ENCODE measurements around the gene PKNOX2. TPM values are rescaled to one million over a fixed set of nuclear protein-coding genes. Genes with fewer than 3 reads are reported as not detected.

The PKNOX2 gene
- total and polyA plus RNA-seq, 10 of the 15 experiments (the other 5 are each of a cell fraction or from before 2014, with no cell fraction given), result not detected

DNA sequence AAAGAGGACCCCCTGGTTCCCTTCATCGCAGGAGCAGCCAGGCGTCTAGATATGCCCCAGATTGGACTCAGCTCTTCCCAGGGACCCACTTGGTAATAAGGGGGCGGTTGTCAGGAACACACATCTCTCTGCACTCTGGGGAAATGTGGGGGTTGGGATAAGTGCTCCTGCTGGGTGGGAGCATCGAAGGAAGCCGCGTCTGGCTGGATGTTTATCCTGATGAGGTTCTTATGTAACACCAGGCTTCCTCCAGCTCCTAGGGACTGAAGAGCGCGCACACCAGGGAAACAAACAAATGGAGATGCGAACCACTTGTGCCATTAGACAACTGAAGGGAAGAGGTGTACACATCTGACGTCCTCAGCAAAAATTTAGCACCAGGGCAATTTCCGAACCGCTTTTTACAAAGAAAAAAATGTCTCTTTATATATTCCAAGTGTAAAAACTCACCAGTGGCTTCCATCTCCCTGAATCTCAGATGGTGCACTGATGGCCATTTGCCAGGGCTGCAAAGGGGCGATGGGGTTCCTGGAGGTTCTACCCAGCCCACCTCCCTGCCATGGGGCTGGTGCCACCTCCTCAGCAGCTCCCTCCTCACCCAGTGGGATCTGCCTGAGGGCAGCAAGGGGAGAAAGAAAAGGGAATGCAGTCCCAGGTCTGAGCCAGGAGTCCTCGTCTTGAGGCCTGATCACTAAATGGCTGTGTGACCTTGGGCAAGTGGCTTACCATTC lies 89.4 kb downstream of the PKNOX2 start:
- 43% methylated on average over 14 of the region's 14 CpGs for WGBS (ENCODE audit: insufficient coverage, insufficient replicate concordance, low lambda C conversion rate, missing lambda C conversion rate)
- Histone ChIP-seq H3K4me2 (ENCODE audit: control insufficient read depth, insufficient read depth) (no peak overlapping the region), H3K4me3 (no peak overlapping the region), H3K4me1 (ENCODE audit: control insufficient read depth, insufficient read depth, low read length) (no peaks in the 10 kb centered on the region), H3K27me3 (replicated peaks in 1 of 2; ENCODE audit: control insufficient read depth in 2 of 2, insufficient read depth in 2 of 2, low read length in 1 of 2) (peaks cover 0 to 1% of the 10 kb centered on the region in 2 experiments; a peak in 1 of 4 replicates), H3K9me3 (replicated peaks; ENCODE audit: control insufficient read depth, insufficient read depth, low read length) (no peaks in the 10 kb centered on the region), H3K27ac (ENCODE audit: control insufficient read depth, insufficient read depth) (no peak overlapping the region), H3K36me3 (ENCODE audit: control insufficient read depth in 2 of 2, insufficient read depth in 2 of 2, low read length in 1 of 2) (no peaks in the 10 kb centered on the region), H4K20me1 (ENCODE audit: control insufficient read depth, insufficient read depth) (no peaks in the 10 kb centered on the region), H3K9ac (ENCODE audit: control insufficient read depth, insufficient read depth, low read length) (no peak overlapping the region), H2AFZ (ENCODE audit: control insufficient read depth, low read depth, low read length) (no peak overlapping the region), H3K79me2 (ENCODE audit: control insufficient read depth, insufficient read depth, low read length) (no peaks in the 10 kb centered on the region)
- in situ Hi-C loops (cut with MboI) (no loop called here), intact Hi-C loops (cut with micrococcal nuclease; ENCODE audit: unreplicated experiment) (no loop called here)
- ChIA-PET CTCF (no interaction called here), SMC1A (ENCODE audit: uncharacterized antibody, unreplicated experiment) (no interaction called here), RAD21 (ENCODE audit: unreplicated experiment) (no interaction called here), POLR2A (no interaction called here)
- ATAC-seq (no peak), DNase-seq (ENCODE audit: low read depth, low spot score) (no peak), FAIRE-seq (no peak)
- no peak for TF ChIP-seq BCL3 (IDR thresholded peaks at IDR 0.05; ENCODE audit: borderline replicate concordance, insufficient read depth, low read depth, low read length, poor library complexity, severe bottlenecking)
- TF ChIP-seq JUNB (IDR thresholded peaks at IDR 0.05), result no peak
- TF ChIP-seq POLR2AphosphoS2 (IDR thresholded peaks at IDR 0.05; ENCODE audit: low read depth, low read length), result no peak
- TF ChIP-seq MEF2B (IDR thresholded peaks at IDR 0.05; ENCODE audit: partially characterized antibody, poor library complexity, severe bottlenecking), result no peak
- TF ChIP-seq NFYA (IDR thresholded peaks at IDR 0.05; ENCODE audit: borderline replicate concordance, low read depth, low read length), result no peak
- no peak for TF ChIP-seq NBN (IDR thresholded peaks at IDR 0.05)
- TF ChIP-seq ZBTB4 (CRISPR knock-in tag; IDR thresholded peaks at IDR 0.05), result no peak
- no peak for TF ChIP-seq MXI1 (IDR thresholded peaks at IDR 0.05; ENCODE audit: low read depth, low read length)
- no peak for TF ChIP-seq SKIL (IDR thresholded peaks at IDR 0.05; ENCODE audit: low read depth, poor library complexity, severe bottlenecking)
- TF ChIP-seq SIN3A (IDR thresholded peaks at IDR 0.05; ENCODE audit: low read depth, low read length), result no peak
- TF ChIP-seq, protein P1, sequence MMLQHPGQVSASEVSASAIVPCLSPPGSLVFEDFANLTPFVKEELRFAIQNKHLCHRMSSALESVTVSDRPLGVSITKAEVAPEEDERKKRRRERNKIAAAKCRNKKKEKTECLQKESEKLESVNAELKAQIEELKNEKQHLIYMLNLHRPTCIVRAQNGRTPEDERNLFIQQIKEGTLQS (IDR thresholded peaks at IDR 0.05; ENCODE audit: borderline replicate concordance, extremely low read depth, low read depth, low read length), result no peak
- no TSS peak for BruUV-seq (replicated peaks)

All from GM12878 (cell line).